Effector CD8-positive, alpha-beta T cell (primary cell): ENCODE measurements around the gene CYYR1.

Experiments
- DNase-seq: peaks from one replicate; lab custom pipeline; 2025; lab: John Stamatoyannopoulos, UW
- total RNA-seq, 4 experiments: gene quantifications; one replicate each; lab custom pipeline; 2026; lab: John Stamatoyannopoulos, UW

The CYYR1 gene
- total RNA-seq: 0 to 0.24 (median 0.13) reads per million in 4 experiments

GRCh38 chr21:26572702-26573381, at the start of gene CYYR1:
CYYR1 (minus strand) TSS chr21:26573286; CDS start chr21:26572940, 346 bp downstream.
- no peak for DNase-seq

- DNase-seq: no peak
Observed at GRCh38 chr21:26617176-26617575, 44.1 kb upstream of the CYYR1 start.

GRCh38 chr21:26614251-26614650, 41.2 kb upstream of the CYYR1 start:
- no peak for DNase-seq

- DNase-seq: no peak
Observed at GRCh38 chr21:26599261-26599660, 26.2 kb upstream of the CYYR1 start.

- no peak for DNase-seq
Observed at GRCh38 chr21:26597981-26598380, 24.9 kb upstream of the CYYR1 start.

GRCh38 chr21:26597031-26597430, 23.9 kb upstream of the CYYR1 start:
- DNase-seq: no peak

- no peak for DNase-seq
Observed at GRCh38 chr21:26595971-26596370, 22.9 kb upstream of the CYYR1 start.

GRCh38 chr21:26593800-26594199, 20.7 kb upstream of the CYYR1 start:
- DNase-seq: no peak

- DNase-seq: no peak
Observed at GRCh38 chr21:26591543-26591942, 18.5 kb upstream of the CYYR1 start.

- no peak for DNase-seq
Observed at GRCh38 chr21:26588446-26588845, 15.4 kb upstream of the CYYR1 start.

- DNase-seq: no peak
Observed at GRCh38 chr21:26587736-26588201, 14.7 kb upstream of the CYYR1 start.

GRCh38 chr21:26583769-26584168, 10.7 kb upstream of the CYYR1 start:
- no peak for DNase-seq

GRCh38 chr21:26581818-26582217, 8.7 kb upstream of the CYYR1 start:
- DNase-seq: no peak

- DNase-seq: no peak
Observed at GRCh38 chr21:26572076-26572701, 897 bp downstream of the CYYR1 start.

GRCh38 chr21:26570203-26570602, 2.9 kb downstream of the CYYR1 start:
- DNase-seq: no peak

- DNase-seq: no peak
Observed at GRCh38 chr21:26565546-26565945, 7.5 kb downstream of the CYYR1 start.

- DNase-seq: no peak
Observed at GRCh38 chr21:26565111-26565510, 8.0 kb downstream of the CYYR1 start.

GRCh38 chr21:26563856-26564503, 9.1 kb downstream of the CYYR1 start:
- no peak for DNase-seq

GRCh38 chr21:26560612-26561011, 12.5 kb downstream of the CYYR1 start:
- no peak for DNase-seq

GRCh38 chr21:26559099-26559498, 14.0 kb downstream of the CYYR1 start:
- no peak for DNase-seq

GRCh38 chr21:26557106-26557505, 16.0 kb downstream of the CYYR1 start:
- no peak for DNase-seq

- DNase-seq: no peak
Observed at GRCh38 chr21:26555540-26556146, 17.4 kb downstream of the CYYR1 start.

- no peak for DNase-seq
Observed at GRCh38 chr21:26554365-26554764, 18.7 kb downstream of the CYYR1 start.
